Measurements from ENCODE around the gene KBTBD2.
"Not testable (repeated sequence)": the region's sequence is repeated elsewhere in the genome, so short reads cannot be mapped to it uniquely, and the experiment has no call there.

The KBTBD2 gene

GRCh38 chr7:32891043-32891799 is at the start of gene KBTBD2:
Gene KBTBD2, minus strand, starts transcription at chr7:32891760. Its CDS starts 12,156 bp downstream, at chr7:32879604.
- DNase-seq: peak; percentile 68

- DNase-seq: no peak
Observed at GRCh38 chr7:32941181-32941580, 49.6 kb upstream of the KBTBD2 start.

- DNase-seq: no peak
Observed at GRCh38 chr7:32937344-32938174, 46.0 kb upstream of the KBTBD2 start.

GRCh38 chr7:32936689-32937088 is 45.1 kb upstream of the KBTBD2 start:
- DNase-seq: no peak

GRCh38 chr7:32935558-32935957 is 44.0 kb upstream of the KBTBD2 start:
- DNase-seq: no peak

- no peak for DNase-seq
Observed at GRCh38 chr7:32930378-32930777, 38.8 kb upstream of the KBTBD2 start.

GRCh38 chr7:32929430-32930143 is 38.0 kb upstream of the KBTBD2 start:
- no peak for DNase-seq

- no peak for DNase-seq
Observed at GRCh38 chr7:32928785-32929298, 37.3 kb upstream of the KBTBD2 start.

- DNase-seq: no peak
Observed at GRCh38 chr7:32921896-32922295, 30.3 kb upstream of the KBTBD2 start.

GRCh38 chr7:32916994-32917393 is 25.4 kb upstream of the KBTBD2 start:
- DNase-seq: not testable (repeated sequence)

GRCh38 chr7:32916006-32916405 is 24.4 kb upstream of the KBTBD2 start:
- DNase-seq: no peak

GRCh38 chr7:32915041-32915536 is 23.5 kb upstream of the KBTBD2 start:
- no peak for DNase-seq

- no peak for DNase-seq
Observed at GRCh38 chr7:32914184-32914583, 22.6 kb upstream of the KBTBD2 start.

- DNase-seq: no peak
Observed at GRCh38 chr7:32910195-32910594, 18.6 kb upstream of the KBTBD2 start.

- DNase-seq: peak; percentile 42
Observed at GRCh38 chr7:32905175-32905662, 13.7 kb upstream of the KBTBD2 start.

GRCh38 chr7:32901629-32902028 is 10.1 kb upstream of the KBTBD2 start:
- no peak for DNase-seq

GRCh38 chr7:32900433-32900995 is 9.0 kb upstream of the KBTBD2 start:
- no peak for DNase-seq

GRCh38 chr7:32897376-32897775 is 5.8 kb upstream of the KBTBD2 start:
- DNase-seq: not testable (repeated sequence)

GRCh38 chr7:32896564-32897347 is 5.2 kb upstream of the KBTBD2 start:
- DNase-seq: no peak

GRCh38 chr7:32894171-32894570 is 2.6 kb upstream of the KBTBD2 start:
- no peak for DNase-seq

GRCh38 chr7:32893722-32894121 is 2.2 kb upstream of the KBTBD2 start:
- no peak for DNase-seq

- no peak for DNase-seq
Observed at GRCh38 chr7:32893207-32893524, 1.6 kb upstream of the KBTBD2 start.

Data from stimulated activated CD4-positive, alpha-beta T cell treated with anti-CD3 and anti-CD28 coated beads, Interleukin-12 subunit alpha, Interleukin-12 subunit beta, amount 100 ng/mL, for 4 hours (primary cell).